ENCODE results near the gene ZNF576. TPM values are rescaled to one million over a fixed set of nuclear protein-coding genes. Genes with fewer than 3 reads are reported as not detected.

ZNF576 gene
- total and polyA plus RNA-seq, 2 donors (not counting 3 experiments of a cell fraction or from before 2014, with no cell fraction given) = 19.5 to 27.7 TPM

- no TSS peak for BruUV-seq (replicated peaks)
- no peaks in the 10 kb centered on the region for H3K27me3 ChIP-seq (ENCODE audit: control insufficient read depth in 2 of 2, insufficient read depth in 2 of 2, low read length in 2 of 2)
- no peak overlapping the region for H3K4me3 ChIP-seq (replicated peaks in 1 of 3; ENCODE audit: insufficient read depth in 1 of 3, low read depth in 1 of 3, low read length in 3 of 3)
- no peak overlapping the region for H3K27ac ChIP-seq (ENCODE audit: insufficient read depth, low read depth, low read length)
- H2AFZ ChIP-seq (ENCODE audit: low read depth, low read length) = no peak overlapping the region
- TF ChIP-seq CTCF (IDR thresholded peaks at IDR 0.05; ENCODE audit: extremely low read depth in 1 of 2, insufficient read depth in 1 of 2, low read depth in 1 of 2, low read length in 2 of 2) = no peak
- no peak for TF ChIP-seq POLR2AphosphoS5 (IDR thresholded peaks at IDR 0.05; ENCODE audit: insufficient read depth, low read depth, low read length)
- no peak for TF ChIP-seq MYC (IDR thresholded peaks at IDR 0.05; ENCODE audit: low read depth, low read length)
- TF ChIP-seq POLR2A (IDR thresholded peaks at IDR 0.05; ENCODE audit: low read depth, low read length) = no peak
- TF ChIP-seq GATA2 (IDR thresholded peaks at IDR 0.05; ENCODE audit: insufficient read depth, insufficient read length, low read depth, low read length) = no peak
- no peak for TF ChIP-seq MAX (IDR thresholded peaks at IDR 0.05; ENCODE audit: insufficient read depth, insufficient read length)
- no peak for TF ChIP-seq EZH2 (IDR thresholded peaks at IDR 0.05; ENCODE audit: borderline replicate concordance, low read depth, low read length, severe bottlenecking)
- no peak for TF ChIP-seq FOS (IDR thresholded peaks at IDR 0.05; ENCODE audit: borderline replicate concordance, insufficient read depth, low read length)
- TF ChIP-seq JUN (IDR thresholded peaks at IDR 0.05; ENCODE audit: borderline replicate concordance, insufficient read depth, insufficient read length, low read depth) = no peak
- POLR2A ChIA-PET = no interaction called here
- CTCF ChIA-PET = interaction anchor here (1.2 to 2.7 kb wide), 2 partner anchors 16 to 24 kb away, joined by 6 to 9 read pairs; no protein-coding TSS in a partner anchor
- DNase-seq (ENCODE audit: low read depth, low spot score) = no peak
- no peak overlapping the region for H3K4me2 ChIP-seq (ENCODE audit: insufficient read depth, low read length)
- FAIRE-seq = no peak
- H3K9ac ChIP-seq (replicated peaks; ENCODE audit: extremely low read depth, insufficient read depth, low read length) = no peak overlapping the region
- peaks cover 7% of the 10 kb centered on the region for H3K4me1 ChIP-seq (ENCODE audit: control insufficient read depth, extremely low read depth, insufficient read depth, low read length)
- H3K36me3 ChIP-seq (ENCODE audit: control insufficient read depth in 2 of 2, extremely low read depth in 1 of 2, insufficient read depth in 2 of 2, low read length in 2 of 2) = no peaks in the 10 kb centered on the region
- dilution Hi-C loops (cut with MboI; ENCODE audit: extremely low pct_ligation_motif_present, low sequenced_read_pairs) (no loop called here), intact Hi-C loops (cut with micrococcal nuclease) (no loop called here)
- H3K9me1 ChIP-seq (replicated peaks; ENCODE audit: control insufficient read depth, extremely low read depth, insufficient read depth, low read length) = no peaks in the 10 kb centered on the region
- H3K79me2 ChIP-seq (ENCODE audit: control insufficient read depth, insufficient read depth, low read length) = no peaks in the 10 kb centered on the region
- no peaks in the 10 kb centered on the region for H3K9me3 ChIP-seq (replicated peaks; ENCODE audit: control insufficient read depth, insufficient read depth, low read length)
- H4K20me1 ChIP-seq (replicated peaks; ENCODE audit: control insufficient read depth, extremely low read depth, insufficient read depth, low read length) = no peaks in the 10 kb centered on the region
Observed at GRCh38 chr19:43578787-43579186, 17.6 kb upstream of the ZNF576 start.

Data from endothelial cell of umbilical vein (primary cell).